SJSA1 (cell line): ENCODE results near the gene KRT39. TPM values are rescaled to one million over a fixed set of nuclear protein-coding genes. Genes with fewer than 3 reads are reported as not detected.

ENCODE experiments used
- DNase-seq, 2 experiments: peaks; one replicate each; pipeline ENCODE4 v3.0.0-alpha.2; 2015 to 2020; ENCODE audit warnings: low spot score in 2 of 2, low read depth in 1 of 2
- H3K27ac ChIP-seq: fragments of 250-450 bp; sonication (Bioruptor Pico); 2 replicates; pipeline ENCODE4 v1.5.1; 2020; ENCODE audit warnings: mild to moderate bottlenecking, moderate library complexity
- H3K27me3 ChIP-seq: fragments of 250-450 bp; sonication (Bioruptor Pico); replicated peaks from 2 replicates; pipeline ENCODE4 v1.5.1; 2020; ENCODE audit warnings: mild to moderate bottlenecking, moderate library complexity
- H3K36me3 ChIP-seq: fragments of 250-450 bp; sonication (Bioruptor Pico); 2 replicates; pipeline ENCODE4 v1.5.1; 2020; ENCODE audit warnings: mild to moderate bottlenecking
- H3K4me1 ChIP-seq: fragments of 250-450 bp; sonication (Bioruptor Pico); replicated peaks from 2 replicates; pipeline ENCODE4 v1.6.1; 2021; ENCODE audit warnings: mild to moderate bottlenecking
- H3K4me3 ChIP-seq: fragments of 250-450 bp; sonication (Bioruptor Pico); 2 replicates; pipeline ENCODE4 v1.5.1; 2020; ENCODE audit warnings: mild to moderate bottlenecking
- H3K9me3 ChIP-seq: fragments of 250-450 bp; sonication (Bioruptor Pico); replicated peaks from 2 replicates; pipeline ENCODE4 v1.5.1; 2020; ENCODE audit warnings: mild to moderate bottlenecking
- total RNA-seq: library from RNA; depleted of rRNA; stranded (reverse); fragments of >200 nt; shearing (Covaris generic); gene quantifications from 2 replicates; pipeline ENCODE4 v1.2.3, GENCODE V29; 2014; rRNA removed

The KRT39 gene
- total RNA-seq, 1 experiment from 2014 or later, result not detected

DNA sequence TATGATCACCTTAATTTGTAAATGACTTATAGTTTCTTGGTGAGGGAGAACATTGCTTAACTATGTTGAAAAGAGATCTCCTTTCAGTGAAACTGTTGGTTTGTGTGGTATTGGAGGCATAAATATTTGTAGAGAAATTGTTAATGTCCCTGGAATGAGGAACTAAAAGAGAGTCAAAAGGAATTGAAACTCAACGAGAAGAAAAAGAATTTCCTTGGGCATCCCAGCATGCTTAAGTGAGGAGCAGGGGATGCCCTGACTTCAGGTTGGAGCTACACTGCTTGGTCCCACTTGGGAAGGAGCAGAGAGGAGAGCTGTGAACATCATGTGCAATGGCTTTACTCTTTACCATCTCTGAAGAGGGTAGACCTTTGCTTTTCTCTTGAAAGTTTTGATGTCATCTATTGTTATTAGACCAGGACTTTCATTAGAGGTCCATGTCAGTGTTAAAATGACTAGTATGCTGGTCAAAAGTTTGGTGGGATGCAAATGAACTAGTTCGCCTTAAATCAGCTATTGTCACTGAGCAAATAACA is 51.0 kb downstream of the KRT39 start:
- no peaks in the 10 kb centered on the region for H3K36me3 ChIP-seq
- H3K9me3 ChIP-seq, result no peaks in the 10 kb centered on the region
- H3K4me3 ChIP-seq, result no peak overlapping the region
- DNase-seq, result peak in 1 of 2 experiments; percentile 64
- H3K4me1 ChIP-seq, result peaks cover 23% of the 10 kb centered on the region
- H3K27ac ChIP-seq, result peak overlapping the region; percentile 94
- H3K27me3 ChIP-seq, result no peaks in the 10 kb centered on the region

GRCh38 chr17:40915199-40915661 is 51.5 kb downstream of the KRT39 start:
- H3K27ac ChIP-seq, result peak overlapping the region; percentile 94

GRCh38 chr17:40914075-40914855 is 52.5 kb downstream of the KRT39 start:
- peak overlapping the region; percentile 94 for H3K27ac ChIP-seq

More at GRCh38 chr17:40915199-40915661, 51.5 kb downstream of the KRT39 start:
- peaks cover 29% of the 10 kb centered on the region for H3K4me1 ChIP-seq
- no peaks in the 10 kb centered on the region for H3K36me3 ChIP-seq
- DNase-seq, result peak in 1 of 2 experiments; percentile 78
- H3K4me3 ChIP-seq, result no peak overlapping the region
- H3K27me3 ChIP-seq, result no peaks in the 10 kb centered on the region
- H3K9me3 ChIP-seq, result no peaks in the 10 kb centered on the region

GRCh38 chr17:40912486-40913210 is 54.1 kb downstream of the KRT39 start:
- no peak overlapping the region for H3K27ac ChIP-seq
- H3K4me3 ChIP-seq, result no peak overlapping the region
- H3K27me3 ChIP-seq, result no peaks in the 10 kb centered on the region
- H3K9me3 ChIP-seq, result no peaks in the 10 kb centered on the region
- DNase-seq, result no peak
- no peaks in the 10 kb centered on the region for H3K36me3 ChIP-seq
- H3K4me1 ChIP-seq, result peaks cover 40% of the 10 kb centered on the region

More at GRCh38 chr17:40914075-40914855, 52.5 kb downstream of the KRT39 start:
- Histone ChIP-seq H3K9me3 (no peaks in the 10 kb centered on the region), H3K36me3 (no peaks in the 10 kb centered on the region), H3K4me3 (no peak overlapping the region), H3K27me3 (no peaks in the 10 kb centered on the region), H3K4me1 (peaks cover 37% of the 10 kb centered on the region)
- no peak for DNase-seq

- no peaks in the 10 kb centered on the region for H3K36me3 ChIP-seq
- no peak for DNase-seq
- H3K4me1 ChIP-seq, result peaks cover 29% of the 10 kb centered on the region
- no peak overlapping the region for H3K4me3 ChIP-seq
- peak overlapping the region; percentile 51 for H3K27ac ChIP-seq
- no peaks in the 10 kb centered on the region for H3K9me3 ChIP-seq
- H3K27me3 ChIP-seq, result no peaks in the 10 kb centered on the region
These were observed 56.3 kb downstream of the KRT39 start for GRCh38 chr17:40910441-40910841.

DNA sequence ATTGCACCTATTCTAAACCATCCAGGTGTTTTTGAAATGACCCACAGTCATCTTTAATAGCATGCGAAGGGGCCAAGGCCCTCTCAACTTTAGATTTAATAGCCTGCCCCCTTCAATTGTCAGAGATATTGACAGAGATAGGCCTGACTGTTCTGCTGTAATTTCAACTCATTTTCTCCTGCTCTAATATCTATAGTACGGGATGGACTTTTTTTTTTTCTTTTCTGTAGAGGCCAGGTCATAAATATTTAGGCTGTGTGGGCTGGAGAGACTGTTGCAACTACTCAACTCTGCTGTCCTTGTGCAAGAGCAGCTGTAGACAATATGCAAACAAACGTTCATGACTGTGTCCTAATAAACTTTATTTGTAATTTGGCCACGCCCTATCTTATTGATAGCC is 57.0 kb downstream of the KRT39 start:
- no peaks in the 10 kb centered on the region for H3K27me3 ChIP-seq
- H3K27ac ChIP-seq, result peak overlapping the region; percentile 51
- no peaks in the 10 kb centered on the region for H3K36me3 ChIP-seq
- DNase-seq, result no peak
- H3K9me3 ChIP-seq, result no peaks in the 10 kb centered on the region
- H3K4me1 ChIP-seq, result peaks cover 22% of the 10 kb centered on the region
- no peak overlapping the region for H3K4me3 ChIP-seq

- H3K9me3 ChIP-seq, result no peaks in the 10 kb centered on the region
- H3K36me3 ChIP-seq, result no peaks in the 10 kb centered on the region
- no peaks in the 10 kb centered on the region for H3K27me3 ChIP-seq
- peaks cover 19% of the 10 kb centered on the region for H3K4me1 ChIP-seq
- no peak overlapping the region for H3K4me3 ChIP-seq
- peak; percentile 83 to 87 for DNase-seq
- H3K27ac ChIP-seq, result peak overlapping the region; percentile 51
These were observed 57.4 kb downstream of the KRT39 start for GRCh38 chr17:40909351-40909750.

Other genes starting within 250 kb of the KRT39 start
- gene KRT25, start 211.6 kb downstream of the KRT39 start, total RNA-seq, result not detected in 2 replicates
- gene KRT26, start 194.7 kb downstream of the KRT39 start, total RNA-seq, result not detected in 2 replicates
- gene KRT27, start 184.4 kb downstream of the KRT39 start, total RNA-seq, result not detected in 2 replicates
- not detected in 2 replicates for gene KRT28, start 167.0 kb downstream of the KRT39 start, total RNA-seq
- 29.7 and 73.0 TPM in 2 replicates for gene KRT10, start 144.3 kb downstream of the KRT39 start, total RNA-seq
- gene KRT12, start 99.7 kb downstream of the KRT39 start, total RNA-seq, result not detected in 2 replicates
- gene KRT20, start 81.7 kb downstream of the KRT39 start, total RNA-seq, result not detected in 2 replicates
- not detected in 2 replicates for gene KRT23, start 29.3 kb downstream of the KRT39 start, total RNA-seq
- gene KRT40, start 17.4 kb upstream of the KRT39 start, total RNA-seq, result not detected in 2 replicates
- gene KRTAP3-3, start 27.2 kb upstream of the KRT39 start, total RNA-seq, result not detected in 2 replicates
- not detected in 2 replicates for gene KRTAP3-2, start 33.0 kb upstream of the KRT39 start, total RNA-seq
- not detected in 2 replicates for gene KRTAP3-1, start 42.2 kb upstream of the KRT39 start, total RNA-seq
- 0.45 and 2.5 TPM in 2 replicates for gene KRTAP1-5, start 60.3 kb upstream of the KRT39 start, total RNA-seq
- not detected in 2 replicates for gene KRTAP1-4, start 63.2 kb upstream of the KRT39 start, total RNA-seq
- gene KRTAP1-3, start 67.9 kb upstream of the KRT39 start, total RNA-seq, result not detected in 2 replicates
- gene KRTAP1-1, start 74.5 kb upstream of the KRT39 start, total RNA-seq, result not detected in 2 replicates
- not detected in 2 replicates for gene KRTAP2-1, start 80.4 kb upstream of the KRT39 start, total RNA-seq
- not detected in 2 replicates for gene KRTAP2-2, start 88.3 kb upstream of the KRT39 start, total RNA-seq
- gene KRTAP2-3, start 93.2 kb upstream of the KRT39 start, total RNA-seq, result not detected in 2 replicates
- gene KRTAP2-4, start 98.9 kb upstream of the KRT39 start, total RNA-seq, result not detected in 2 replicates
- gene KRTAP4-7, start 117.2 kb upstream of the KRT39 start, total RNA-seq, result not detected in 2 replicates
- gene KRTAP4-8, start 131.2 kb upstream of the KRT39 start, total RNA-seq, result not detected in 2 replicates
- gene KRTAP4-16, start 135.3 kb upstream of the KRT39 start, total RNA-seq, result not detected in 2 replicates
- not detected in 2 replicates for gene KRTAP4-9, start 138.4 kb upstream of the KRT39 start, total RNA-seq
- not detected in 2 replicates for gene KRTAP4-11, start 151.4 kb upstream of the KRT39 start, total RNA-seq
- gene KRTAP4-12, start 157.2 kb upstream of the KRT39 start, total RNA-seq, result not detected in 2 replicates
- not detected in 2 replicates for gene KRTAP4-6, start 173.6 kb upstream of the KRT39 start, total RNA-seq
- not detected in 2 replicates for gene KRTAP4-5, start 182.9 kb upstream of the KRT39 start, total RNA-seq
- gene KRTAP4-4, start 193.8 kb upstream of the KRT39 start, total RNA-seq, result not detected in 2 replicates
- not detected in 2 replicates for gene KRTAP4-3, start 201.3 kb upstream of the KRT39 start, total RNA-seq
- not detected in 2 replicates for gene KRTAP4-2, start 211.3 kb upstream of the KRT39 start, total RNA-seq
- gene KRTAP4-1, start 218.0 kb upstream of the KRT39 start, total RNA-seq, result not detected in 2 replicates
- gene KRTAP9-1, start 222.9 kb upstream of the KRT39 start, total RNA-seq, result not detected in 2 replicates